Lung microvascular endothelial cell (primary cell): ENCODE data around the gene CEP63. TPM values are rescaled to one million over a fixed set of nuclear protein-coding genes. Genes with fewer than 3 reads are reported as not detected.
"Not testable (repeated sequence)": the region's sequence is repeated elsewhere in the genome, so short reads cannot be mapped to it uniquely, and the experiment has no call there.

ENCODE experiments used
- DNase-seq, 2 donors: peaks; one replicate each; pipeline versions ENCODE4 v3.0.0 to v3.0.0-alpha.2; 2010; ENCODE audit warnings: low read depth in 2 of 2
- total RNA-seq: library from RNA; depleted of rRNA; stranded (reverse); fragments of >200 nt; gene quantifications from 2 replicates; pipeline ENCODE4 v1.2.1, GENCODE V29; 2014

Gene CEP63
- total RNA-seq, 1 donor from 2014 or later, result 13.1 TPM

DNA sequence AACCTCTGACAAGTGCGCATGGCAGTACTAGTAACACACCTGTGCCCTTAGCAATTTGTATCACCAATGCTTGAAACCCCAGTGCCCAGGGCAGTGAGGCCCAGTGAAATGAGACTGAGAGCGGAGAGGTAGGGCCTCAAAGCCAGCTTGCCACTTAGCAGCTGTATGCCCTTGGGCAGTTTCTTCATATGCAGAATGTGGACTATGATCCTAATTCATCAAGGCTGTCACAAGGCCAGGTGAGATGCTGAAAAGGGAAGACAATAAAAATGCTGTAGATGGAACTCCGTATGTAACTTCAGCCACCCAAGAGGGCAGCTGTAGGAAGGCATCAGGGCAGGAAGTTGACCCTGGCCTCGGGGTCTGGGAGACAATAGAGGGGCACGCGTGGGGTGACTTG lies 90.6 kb downstream of the CEP63 start:
- no peak for DNase-seq

DNA sequence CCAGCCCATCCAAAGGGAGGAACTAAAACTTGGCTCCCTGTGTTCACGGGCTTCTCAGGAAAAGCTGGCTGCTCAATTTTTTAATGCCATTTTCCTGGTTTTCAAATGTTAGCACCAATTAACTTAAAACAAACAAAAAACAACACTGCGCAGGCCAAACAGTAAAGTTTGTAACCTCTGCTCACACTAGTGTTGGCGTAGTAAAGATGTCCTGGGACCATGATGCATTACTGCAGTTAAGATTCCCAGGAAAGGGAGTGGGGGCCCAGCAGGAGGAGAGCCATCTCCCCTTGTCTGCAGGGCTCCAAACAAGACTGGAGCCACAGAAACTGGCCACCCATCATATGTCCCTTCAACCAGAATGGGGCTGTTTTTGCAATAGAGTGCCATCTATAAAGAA lies 91.0 kb downstream of the CEP63 start:
- DNase-seq, result no peak

DNA sequence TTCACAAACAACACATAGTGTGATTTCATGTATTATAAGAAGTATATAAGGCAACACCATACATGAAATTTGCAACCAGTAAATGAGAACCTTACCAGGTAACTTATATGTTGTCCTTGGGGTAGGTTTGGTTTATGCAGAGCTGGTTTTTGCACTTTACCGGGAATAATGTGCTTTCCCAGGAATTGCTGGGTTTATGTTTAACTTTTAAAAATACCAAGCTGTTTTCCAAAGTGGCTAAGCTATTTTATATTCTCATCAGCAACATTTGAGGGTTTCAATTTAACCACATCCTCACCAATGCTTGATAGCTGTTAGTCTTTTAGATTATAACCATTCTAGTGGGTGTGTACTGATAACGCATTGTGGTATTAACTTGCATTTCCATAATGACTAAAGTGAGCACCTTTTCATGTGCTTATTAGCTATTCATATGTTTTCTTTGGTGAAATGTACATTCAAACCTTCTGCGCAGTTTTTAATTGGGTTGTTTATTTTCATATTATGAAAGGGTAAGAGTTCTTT lies 93.3 kb downstream of the CEP63 start:
- DNase-seq, result no peak

DNA sequence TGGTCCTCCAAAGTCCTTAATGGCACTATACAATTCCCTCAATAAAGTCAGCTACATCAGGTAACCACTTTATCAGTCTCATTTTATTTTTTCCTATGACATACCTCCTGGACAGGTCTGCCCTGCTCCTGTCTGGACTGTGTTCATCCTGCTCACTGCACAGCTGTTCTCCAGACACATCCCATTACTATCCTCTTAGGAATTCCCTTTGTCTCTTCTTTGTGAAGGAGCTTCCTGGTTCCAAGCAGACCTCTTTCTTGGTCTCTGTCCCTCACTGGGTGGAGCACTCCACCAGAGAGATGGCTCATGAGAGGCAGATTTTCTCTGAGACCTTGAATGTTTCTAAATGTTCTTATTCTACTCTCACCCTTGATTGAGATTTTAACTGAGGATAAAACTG lies 104.9 kb downstream of the CEP63 start:
- no peak for DNase-seq

DNA sequence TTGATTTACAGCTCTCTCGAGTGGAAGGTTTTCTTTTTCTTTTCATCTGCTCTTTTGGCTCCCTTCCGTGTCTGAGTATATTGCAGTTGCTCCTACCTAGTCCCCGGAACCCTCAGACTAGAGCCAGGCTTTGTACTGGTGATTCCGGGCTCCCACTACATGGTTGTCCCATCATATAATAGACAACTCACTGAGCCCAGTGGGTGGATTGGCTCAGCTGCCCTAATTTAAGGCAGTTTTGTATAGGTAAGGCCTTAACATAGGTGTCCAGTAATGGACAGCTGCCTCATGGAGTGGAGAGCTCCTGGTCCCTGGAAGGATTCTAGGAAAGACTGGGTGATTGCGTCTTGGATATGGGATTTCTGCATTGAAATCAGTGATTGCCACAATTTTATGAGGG lies 106.9 kb downstream of the CEP63 start:
- DNase-seq, result no peak

DNA sequence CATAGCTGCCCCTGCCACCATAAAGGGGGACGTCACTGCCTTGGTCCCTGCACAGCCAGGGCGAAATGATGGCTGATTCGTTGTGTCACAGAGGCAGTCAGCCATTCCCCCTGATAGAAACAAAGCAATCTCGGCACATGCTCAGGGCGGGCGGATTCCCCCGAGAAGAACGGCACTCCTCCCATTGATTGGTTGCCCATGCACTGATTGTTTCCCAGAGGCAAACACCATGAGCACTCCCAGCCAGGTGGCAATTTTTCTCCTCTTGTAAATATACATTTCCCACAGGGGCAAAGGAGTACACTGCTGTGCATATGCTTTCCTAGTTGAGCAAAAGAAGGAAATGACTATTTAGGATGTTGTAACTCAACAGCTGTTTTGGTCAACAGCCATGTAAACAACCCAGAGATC lies 108.5 kb downstream of the CEP63 start:
- no peak for DNase-seq

DNA sequence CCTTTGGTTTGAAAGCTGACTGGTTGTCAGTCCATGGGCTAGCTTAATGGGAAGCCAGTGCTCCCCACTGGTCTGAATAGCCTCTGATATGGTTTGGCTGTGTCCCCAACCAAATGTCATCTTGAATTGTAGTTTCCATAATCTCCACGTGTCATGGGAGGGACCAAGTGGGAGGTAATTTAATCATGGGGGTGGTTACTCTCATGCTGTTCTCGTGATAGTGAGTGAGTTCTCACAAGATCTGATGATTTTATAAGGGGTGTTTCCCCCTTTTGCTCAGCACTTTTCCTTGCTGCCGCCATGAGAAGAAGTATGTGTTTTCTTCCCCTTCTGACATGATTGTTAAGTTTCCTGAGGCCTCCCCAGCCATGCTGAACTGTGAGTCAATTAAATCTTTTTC lies 109.1 kb downstream of the CEP63 start:
- not testable (repeated sequence) for DNase-seq

DNA sequence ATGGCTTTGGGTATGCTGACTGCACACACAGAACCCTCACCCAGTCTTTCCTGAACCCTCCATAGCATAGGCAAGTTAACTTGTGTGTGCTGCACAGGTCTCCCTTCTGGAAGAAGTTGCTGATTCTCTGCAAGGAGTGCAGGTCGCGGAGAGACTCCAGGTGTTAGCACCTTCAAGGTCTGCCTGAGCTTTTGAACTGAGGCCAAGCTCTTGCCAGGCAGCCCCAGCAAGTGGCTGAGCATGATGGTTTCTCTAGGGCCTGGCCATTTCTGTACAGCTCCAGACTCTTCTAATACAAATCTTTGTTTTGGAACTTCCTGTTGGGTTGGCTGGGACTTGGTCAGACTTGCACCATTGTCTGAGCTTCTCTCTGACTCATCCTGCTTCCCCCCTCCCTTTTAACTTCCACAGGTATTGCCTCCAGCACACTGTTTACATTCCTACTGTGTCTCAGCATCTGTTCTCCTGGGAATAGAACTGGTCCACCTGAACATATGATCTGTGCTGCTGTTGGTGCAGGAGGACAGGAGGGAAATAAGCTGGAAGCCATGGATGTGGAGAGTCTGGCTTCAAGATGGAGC lies 111.6 kb downstream of the CEP63 start:
- DNase-seq, result no peak

DNA sequence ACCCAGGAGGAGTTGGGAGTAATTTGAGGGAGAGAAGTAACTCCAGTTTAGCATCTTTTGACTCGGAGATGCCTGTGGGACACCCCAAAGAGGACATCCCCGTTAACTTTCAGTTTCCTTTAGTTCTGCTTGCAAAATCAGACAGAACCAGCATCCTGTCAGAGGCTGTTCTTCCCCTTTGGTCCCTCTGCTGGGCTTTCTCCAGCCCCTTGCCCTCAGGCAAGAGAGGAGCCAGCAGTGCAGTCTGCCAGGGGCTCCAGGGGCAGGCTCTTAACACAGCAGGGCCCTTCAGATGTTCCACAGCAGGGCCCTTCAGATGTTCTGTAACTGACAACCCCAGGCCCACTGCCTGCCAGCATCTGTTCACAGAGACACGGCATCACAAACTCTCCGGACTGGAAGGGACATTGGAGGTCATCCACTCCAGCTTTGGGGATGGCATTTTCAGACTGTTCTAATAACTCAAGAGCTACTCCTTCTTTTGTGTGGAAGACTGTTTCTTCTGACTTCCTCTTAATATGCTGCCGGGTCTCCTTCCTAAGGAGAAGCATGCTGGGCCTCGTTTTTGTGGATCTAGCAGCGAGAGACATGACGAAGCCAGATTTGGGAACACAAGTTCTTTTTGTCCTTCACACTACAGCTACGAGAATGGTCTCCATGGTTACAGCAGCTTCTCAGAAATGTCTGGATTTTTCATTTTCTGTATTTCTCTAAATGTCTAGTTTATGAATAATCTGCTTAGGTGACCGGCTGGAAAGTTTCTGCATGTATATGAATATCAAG lies 113.1 kb downstream of the CEP63 start:
- DNase-seq, result no peak

DNA sequence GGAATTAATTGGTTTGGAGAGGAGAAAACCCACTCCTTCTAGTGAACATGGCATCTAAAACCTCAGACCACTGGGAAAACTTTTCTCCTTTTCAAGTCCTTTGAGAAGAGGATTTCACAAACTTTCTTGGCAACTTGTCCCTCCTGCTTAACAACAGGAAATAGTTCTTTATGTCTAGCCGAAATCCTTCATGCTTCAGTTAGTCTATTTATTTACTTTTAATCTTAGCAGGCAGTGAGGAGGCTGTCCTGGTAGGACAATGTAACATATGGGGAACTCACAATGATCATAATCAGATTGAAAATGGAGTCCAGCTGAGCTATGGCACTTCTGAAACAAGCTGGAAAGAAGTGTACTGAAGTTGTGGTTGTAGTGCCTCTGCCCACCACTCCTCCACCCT lies 114.3 kb downstream of the CEP63 start:
- DNase-seq, result no peak

DNA sequence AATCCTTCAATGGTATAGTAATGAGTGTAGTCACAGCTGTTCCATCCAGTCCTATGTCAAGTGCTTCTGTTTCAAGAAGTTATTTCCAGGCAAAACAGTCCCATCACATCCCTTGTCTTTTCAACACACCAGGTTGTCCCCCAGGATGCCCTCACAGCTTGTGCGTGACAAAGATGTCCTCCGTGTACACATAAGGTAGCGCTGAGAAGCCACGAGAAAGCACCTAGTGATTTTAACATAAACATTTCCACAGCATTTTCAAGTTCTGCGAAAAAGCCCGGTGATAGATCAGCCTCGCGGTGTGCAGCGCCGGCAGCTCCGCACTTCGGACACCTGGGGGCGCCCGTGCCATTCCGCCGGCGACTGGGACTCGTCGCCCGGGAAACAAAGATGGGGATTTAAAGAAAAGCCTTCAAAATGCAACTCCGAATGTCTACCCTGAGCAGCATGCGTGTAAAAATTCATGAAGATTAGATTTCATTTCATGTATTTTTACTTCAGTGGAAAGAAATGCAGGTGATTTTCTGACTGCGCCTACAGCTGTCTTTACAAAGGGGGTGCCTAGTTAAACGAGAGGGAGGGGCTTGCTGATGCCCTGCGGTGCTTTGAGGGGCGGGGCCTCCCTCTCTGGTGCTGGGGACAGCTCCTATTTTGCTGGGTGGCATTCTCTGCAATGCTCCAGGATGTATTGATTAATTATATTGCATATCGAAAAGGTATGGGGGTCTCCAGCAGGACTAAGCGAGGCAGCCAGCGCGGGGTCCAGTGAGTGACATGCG lies 115.0 kb downstream of the CEP63 start:
- peak; percentile 62 to 67 for DNase-seq

DNA sequence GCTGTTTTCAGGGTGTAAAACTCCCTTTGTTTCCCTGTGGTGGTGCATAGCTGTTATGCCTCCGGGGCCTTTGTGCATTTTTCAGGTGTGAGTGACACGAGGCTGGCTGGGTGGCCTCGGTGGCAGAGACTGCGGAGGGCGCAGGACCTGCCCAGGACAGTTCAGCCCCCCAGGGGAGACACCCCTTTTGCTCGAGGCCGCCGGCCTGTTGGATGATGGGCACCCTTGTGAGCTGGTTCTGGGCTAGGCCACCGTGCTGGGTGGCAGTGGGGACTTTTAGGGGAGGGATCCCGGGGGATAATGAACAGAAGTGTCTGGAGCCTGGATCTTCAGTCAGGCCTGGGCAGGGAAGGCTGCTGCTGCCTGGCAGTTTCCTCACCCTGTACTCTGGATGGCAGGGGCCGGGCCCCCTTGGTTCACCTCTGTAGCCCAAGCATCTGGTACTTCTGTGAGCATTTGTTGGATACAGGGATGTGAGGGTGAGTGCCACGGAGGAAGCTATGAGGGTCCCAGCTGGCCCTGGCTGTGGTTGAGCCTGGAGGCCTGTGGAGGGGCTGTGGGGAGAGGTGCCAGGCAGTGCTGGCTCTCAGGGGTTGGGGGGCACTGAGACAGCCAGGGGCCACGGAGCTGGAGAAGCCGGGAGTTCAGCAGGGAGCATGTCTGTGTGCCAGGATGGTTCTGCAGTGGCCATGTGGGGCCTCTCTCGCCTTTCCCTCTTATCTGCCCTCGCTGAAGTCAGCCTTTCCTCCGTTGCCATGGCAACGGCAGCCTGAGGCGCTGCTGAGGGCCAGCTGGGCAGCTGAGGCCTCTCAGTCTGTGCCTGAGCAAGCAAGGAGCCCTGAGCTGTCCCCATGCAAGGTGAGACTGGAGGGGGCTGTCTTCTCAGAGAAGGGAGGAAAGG lies 115.9 kb downstream of the CEP63 start:
- DNase-seq, result peak in 1 of 2 donors; percentile 34

DNA sequence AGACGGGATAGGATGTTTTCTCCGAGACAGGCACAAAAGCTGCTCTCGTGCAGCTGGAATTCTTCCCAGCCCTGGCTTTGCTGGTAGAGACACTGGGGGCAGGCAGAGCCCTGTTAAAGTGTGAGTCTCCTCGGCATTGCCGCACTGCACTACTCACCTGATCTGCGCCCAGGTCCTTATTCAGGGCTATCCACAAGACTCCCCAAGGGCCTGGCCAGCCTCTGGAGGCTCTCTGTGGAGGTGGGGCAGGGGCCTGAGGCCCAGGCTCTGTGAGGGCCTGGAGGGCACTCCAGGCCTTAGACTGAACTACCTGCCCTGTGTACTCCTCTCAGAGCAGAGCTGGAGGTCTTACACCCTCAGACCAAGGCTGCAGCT lies 116.6 kb downstream of the CEP63 start:
- no peak for DNase-seq

DNA sequence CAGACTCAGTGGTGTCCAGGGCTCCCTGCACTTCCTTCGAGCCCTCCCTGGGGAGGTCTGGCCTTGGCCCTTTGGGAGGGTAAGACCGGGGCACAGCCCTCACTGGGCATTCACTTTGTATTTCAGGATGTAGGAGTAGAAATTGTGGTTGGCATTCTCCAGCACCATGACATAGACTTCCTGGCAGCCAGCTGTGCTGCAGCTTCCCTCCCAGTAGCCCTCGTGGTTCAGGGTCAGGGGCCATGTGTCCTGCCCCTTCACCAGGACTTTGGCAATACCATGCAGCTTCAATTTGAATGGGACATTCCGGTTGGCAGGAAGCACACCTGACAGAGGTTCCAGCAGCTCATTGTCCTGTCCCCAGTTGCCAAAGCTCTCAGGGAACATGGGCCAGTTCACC lies 117.6 kb downstream of the CEP63 start:
- no peak for DNase-seq

DNA sequence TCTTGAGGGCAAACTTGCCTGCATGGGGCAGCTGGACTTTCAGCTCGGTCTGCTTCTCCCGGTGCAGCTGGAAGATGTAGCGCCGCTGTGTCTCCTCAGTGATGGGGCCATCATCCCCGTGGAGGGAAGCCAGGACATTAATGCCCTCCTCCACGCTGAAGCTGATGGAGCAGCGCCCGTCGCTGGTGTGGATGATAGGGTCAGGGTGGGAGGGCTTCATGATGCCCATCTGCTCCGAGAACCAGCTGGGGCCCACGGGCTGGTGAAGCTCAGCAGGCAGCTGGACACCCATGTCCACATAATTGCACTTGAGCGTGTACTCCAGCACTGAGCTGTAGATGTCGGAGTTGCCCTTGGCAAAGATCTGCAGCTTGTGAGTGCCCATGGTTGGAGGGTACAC lies 118.1 kb downstream of the CEP63 start:
- DNase-seq, result no peak

DNA sequence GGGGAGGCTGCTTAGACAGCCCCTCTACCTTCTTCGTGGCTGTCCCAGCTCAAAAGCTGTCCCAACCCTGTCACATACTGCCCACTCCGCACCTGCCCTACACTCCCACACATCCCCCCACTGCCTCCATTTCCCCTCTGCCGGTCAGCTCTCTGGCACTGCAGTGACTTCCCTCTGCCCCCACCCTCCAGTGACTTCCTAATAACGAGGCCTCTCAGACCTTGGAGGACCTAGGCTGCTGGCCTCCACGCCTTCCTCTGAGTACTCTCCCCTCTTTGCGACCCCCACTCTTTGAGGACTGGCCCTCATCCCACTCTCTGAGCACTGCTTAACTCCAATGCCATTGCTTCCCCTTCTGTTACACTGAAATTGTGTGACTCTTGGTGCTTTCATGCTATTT lies 119.7 kb downstream of the CEP63 start:
- no peak for DNase-seq

DNA sequence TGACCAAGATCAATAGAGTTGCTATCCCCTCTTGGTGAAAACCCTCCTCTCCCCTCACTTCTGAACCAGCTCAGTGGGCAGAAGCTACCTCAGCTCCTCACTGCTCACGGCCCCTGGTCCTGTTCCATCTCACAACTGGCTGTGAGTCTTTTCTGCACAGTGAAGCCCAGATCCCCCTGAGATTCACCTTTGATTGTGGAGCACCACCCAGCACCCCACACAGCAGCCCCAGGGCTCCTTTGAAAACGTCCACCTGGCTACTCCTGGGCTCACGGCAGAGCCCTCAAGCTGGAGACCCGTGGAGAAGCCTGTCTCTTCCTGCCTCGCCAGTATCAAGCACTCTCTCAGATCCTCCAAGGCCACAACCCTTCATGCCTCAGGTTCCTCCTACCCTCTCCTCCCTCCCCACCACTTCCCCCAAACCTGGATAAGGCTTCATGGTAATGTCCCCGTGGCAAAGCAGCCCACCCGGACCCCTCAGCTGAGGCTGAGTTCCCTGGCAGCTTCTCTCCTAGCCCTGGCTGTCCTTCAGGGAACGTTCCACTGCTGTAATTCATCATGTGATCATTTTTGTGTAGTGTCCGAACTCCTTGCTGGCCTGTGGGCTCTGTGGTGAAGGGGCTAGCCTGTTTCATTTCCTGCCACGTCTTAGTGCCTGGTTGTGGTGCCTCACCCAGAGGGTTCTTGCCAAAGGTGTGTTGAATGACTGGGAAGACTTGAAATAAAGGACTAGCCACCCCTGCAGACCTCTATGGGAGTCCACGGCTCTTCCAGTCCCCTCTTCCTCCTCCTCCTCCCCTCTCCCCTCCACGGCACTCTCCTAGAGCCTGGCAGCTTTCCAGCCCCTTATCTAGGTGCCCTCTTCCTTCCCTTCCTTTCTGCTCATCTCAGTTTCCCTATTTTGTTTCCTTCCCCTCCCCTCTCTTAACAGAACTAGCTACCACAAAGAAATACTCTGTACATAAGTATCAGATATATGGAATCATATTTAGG lies 120.5 kb downstream of the CEP63 start:
- no peak for DNase-seq

DNA sequence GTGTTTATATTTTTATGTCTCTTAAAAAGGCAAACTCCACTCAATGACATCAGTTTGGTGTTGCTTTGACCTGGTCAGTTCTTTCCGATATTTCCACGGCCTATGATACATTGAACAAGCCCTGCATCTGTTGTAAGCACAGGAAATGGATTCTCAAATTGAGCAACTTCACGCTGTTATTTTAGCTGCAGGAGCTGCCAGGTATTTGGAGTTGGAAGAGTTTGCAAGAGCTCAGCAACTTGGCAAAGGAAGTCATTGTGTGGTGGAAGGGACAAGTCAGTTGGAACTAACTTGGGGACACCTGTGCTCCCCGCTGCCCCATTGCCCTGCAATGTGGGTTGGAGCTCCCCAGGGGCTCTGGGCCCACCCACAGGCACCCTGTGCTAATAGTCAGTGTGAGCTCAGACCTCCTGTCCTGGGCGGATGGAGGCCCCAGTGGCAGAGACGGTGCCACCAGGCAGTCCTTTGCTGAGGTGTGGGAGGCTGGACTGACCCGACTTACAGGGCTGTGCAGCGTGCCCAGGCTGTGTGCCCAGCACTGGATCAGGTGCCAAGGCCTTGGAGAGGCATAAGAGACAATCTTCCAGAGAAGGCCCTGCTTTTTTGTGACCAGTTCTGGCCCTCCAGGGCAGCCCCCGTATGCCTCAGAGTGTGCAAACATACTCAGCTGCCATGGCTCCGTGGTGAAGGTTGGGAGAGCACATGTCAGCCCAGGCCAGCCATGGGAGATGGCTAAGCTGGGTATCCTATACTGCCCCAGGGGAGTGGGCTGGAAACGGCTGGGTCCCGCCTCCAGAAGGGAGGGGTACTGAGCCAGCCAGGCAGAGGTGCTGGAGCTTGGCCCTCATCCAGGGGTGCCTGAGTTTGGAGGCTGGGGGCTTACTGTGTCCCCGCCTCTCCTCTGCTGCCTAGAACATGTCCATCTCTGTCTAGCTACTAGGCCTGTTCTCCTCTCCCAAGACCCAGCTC lies 121.5 kb downstream of the CEP63 start:
- DNase-seq, result peak in 1 of 2 donors; percentile 64
